Activated CD4-positive, alpha-beta T cell treated with anti-CD3 and anti-CD28 coated beads for 36 hours (primary cell): ENCODE results near the gene HS3ST4. TPM values are rescaled to one million over a fixed set of nuclear protein-coding genes. Genes with fewer than 3 reads are reported as not detected.

Source experiments
- ATAC-seq: fragments of 200-7000 bp; cut with Tn5 transposase; one replicate; pipeline ENCODE4 v1.10.0; 2021; ENCODE audit warnings: mild to moderate bottlenecking, moderate library complexity
- CTCF ChIA-PET: fragments of 350-600 bp; sonication (Branson Sonifier 250); formaldehyde crosslinking; loops from one replicate; lab custom pipeline; 2021; ENCODE audit warnings: antibody characterized with exemption; lab: Charles Lee
- POLR2A ChIA-PET: fragments of 350-600 bp; sonication (Branson Sonifier 250); formaldehyde crosslinking; loops from one replicate; lab custom pipeline; 2021; ENCODE audit warnings: antibody characterized with exemption, inconsistent platforms; lab: Charles Lee
- DNase-seq: peaks from one replicate; pipeline ENCODE4 v3.0.0-alpha.2; 2020
- H3K27ac Mint-ChIP-seq: one replicate; pipeline ENCODE4 v1.8.0; 2021; ENCODE audit warnings: mixed read lengths
- H3K27me3 Mint-ChIP-seq: one replicate; pipeline ENCODE4 v1.8.0; 2021; ENCODE audit warnings: mixed read lengths
- H3K36me3 Mint-ChIP-seq: one replicate; pipeline ENCODE4 v1.8.0; 2021; ENCODE audit warnings: low read depth, mixed read lengths
- H3K4me1 Mint-ChIP-seq: one replicate; pipeline ENCODE4 v1.8.0; 2021; ENCODE audit warnings: mixed read lengths
- H3K4me3 Mint-ChIP-seq: one replicate; pipeline ENCODE4 v1.8.0; 2021; ENCODE audit warnings: mild to moderate bottlenecking, moderate library complexity, mixed read lengths
- H3K9me3 Mint-ChIP-seq: one replicate; pipeline ENCODE4 v1.8.0; 2021; ENCODE audit warnings: low read depth, mixed read lengths
- intact Hi-C, 2 experiments: fragments of 100-400 bp; cut with DNase I in 1 of 2; cut with micrococcal nuclease in 1 of 2; formaldehyde crosslinking; loops; one replicate each; pipeline versions ENCODE4 v1.14.2 to v1.15.1; 2022 to 2024; cut with DNase I, micrococcal nuclease
- microRNA-seq: library from miRNA; unstranded; fragments of <30 nt; microRNA quantifications from one replicate; pipeline ENCODE4 v1.2.0, GENCODE V29; 2021; ENCODE audit warnings: borderline replicate concordance
- total RNA-seq, 2 experiments: library from RNA; stranded (reverse); gene quantifications; one replicate each; pipeline ENCODE4 v1.2.3, GENCODE V29; 2021

The HS3ST4 gene
- total RNA-seq, 2 experiments from 2014 or later, result not detected

DNA sequence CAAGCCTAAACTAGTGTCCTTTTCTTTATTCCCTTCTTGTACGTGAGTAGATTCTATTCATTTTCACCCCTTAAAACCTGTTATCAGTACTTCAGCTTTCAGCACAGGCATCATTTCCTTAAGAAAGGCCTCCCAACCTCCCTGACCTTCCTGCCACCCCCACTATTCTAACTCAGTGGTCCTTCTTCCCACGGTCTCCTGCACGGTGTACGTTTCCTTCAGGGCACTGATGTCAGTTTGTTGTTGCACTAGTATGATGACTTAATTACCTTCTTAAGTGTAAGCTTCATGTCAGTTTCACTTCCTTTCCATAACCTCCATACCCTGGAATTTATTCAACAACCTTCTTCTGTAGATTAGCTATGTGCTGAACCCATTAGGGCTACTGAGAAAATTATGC is 484.2 kb downstream of the HS3ST4 start:
- H3K36me3 Mint-ChIP-seq, result no peaks in the 10 kb centered on the region
- ChIA-PET CTCF (no interaction called here), POLR2A (no interaction called here)
- peaks cover 17% of the 10 kb centered on the region for H3K27me3 Mint-ChIP-seq
- no peak for DNase-seq
- H3K27ac Mint-ChIP-seq, result no peak overlapping the region
- no peaks in the 10 kb centered on the region for H3K4me1 Mint-ChIP-seq
- no peaks in the 10 kb centered on the region for H3K9me3 Mint-ChIP-seq
- no peak for ATAC-seq
- intact Hi-C loops, result no loop called here
- H3K4me3 Mint-ChIP-seq, result no peak overlapping the region

DNA sequence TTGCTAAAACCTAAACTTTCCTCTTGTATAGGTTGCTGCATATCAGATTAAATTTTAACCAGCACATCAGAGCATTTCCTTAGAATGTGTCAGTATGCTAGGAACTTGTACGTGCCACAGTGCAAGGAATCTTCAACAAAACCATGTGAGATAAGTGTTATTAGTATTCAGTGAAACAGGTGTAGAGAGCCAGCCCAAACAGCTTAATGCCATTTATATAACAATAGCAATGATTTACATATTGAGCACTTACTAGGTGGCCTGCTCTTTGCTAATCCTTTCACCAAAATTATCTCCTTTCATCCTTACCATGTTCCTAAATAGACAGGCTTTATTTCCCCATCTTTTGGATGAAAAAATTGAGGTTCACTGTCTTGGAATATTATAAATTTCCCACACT is 485.7 kb downstream of the HS3ST4 start:
- ChIA-PET POLR2A (no interaction called here), CTCF (no interaction called here)
- Mint-ChIP-seq H3K36me3 (no peaks in the 10 kb centered on the region), H3K4me1 (no peaks in the 10 kb centered on the region), H3K9me3 (peaks cover 3% of the 10 kb centered on the region), H3K4me3 (no peak overlapping the region), H3K27ac (no peak overlapping the region), H3K27me3 (peaks cover 18% of the 10 kb centered on the region)
- ATAC-seq (no peak), DNase-seq (no peak)
- intact Hi-C loops, result no loop called here

DNA sequence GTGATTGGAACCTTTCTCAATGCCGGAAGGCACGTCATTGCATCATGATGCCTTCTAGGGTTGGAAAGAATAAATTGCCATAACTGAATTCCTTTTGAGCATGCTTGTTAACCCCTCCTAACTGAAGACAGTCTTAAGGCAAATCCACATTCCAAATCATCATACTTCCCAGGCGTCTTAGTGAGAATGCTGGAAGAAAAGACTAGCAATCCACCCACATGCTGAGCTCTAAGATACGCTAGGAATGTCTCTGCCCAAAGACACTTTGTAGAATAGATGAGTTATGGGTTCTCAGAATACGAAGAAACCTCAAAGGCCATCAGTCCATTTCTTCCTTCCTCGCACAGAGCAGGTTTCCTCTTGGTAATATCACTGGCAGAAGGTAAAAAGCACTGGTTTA is 486.5 kb downstream of the HS3ST4 start:
- no peak for ATAC-seq
- CTCF ChIA-PET, result no interaction called here
- no peaks in the 10 kb centered on the region for H3K4me1 Mint-ChIP-seq

DNA sequence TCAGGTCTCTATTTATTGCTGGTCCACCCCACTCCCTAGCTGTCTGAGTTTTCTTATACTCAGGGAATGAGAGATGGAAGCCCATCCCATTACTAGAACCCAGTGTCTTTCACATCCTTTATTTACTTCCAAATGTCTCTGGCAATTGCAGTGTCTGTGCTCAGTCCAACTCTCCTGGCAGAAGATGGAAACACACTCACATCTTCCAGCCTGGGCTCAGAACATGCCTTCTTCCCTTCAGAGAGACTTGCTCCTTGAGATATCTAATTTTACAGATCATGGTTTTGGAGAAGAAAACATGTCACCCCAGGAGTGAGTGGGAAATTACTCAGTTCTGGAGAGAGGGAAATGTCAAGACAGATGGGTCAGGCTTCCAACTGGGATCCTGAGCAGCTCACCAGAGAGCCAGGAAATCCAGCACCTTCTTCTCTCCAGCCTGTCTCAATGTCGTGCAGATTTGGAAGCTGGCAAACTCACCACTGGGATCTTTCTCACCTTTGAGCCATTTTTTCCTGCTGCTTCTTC is 494.4 kb downstream of the HS3ST4 start:
- ChIA-PET POLR2A (no interaction called here), CTCF (no interaction called here)
- intact Hi-C loops, result no loop called here
- H3K4me3 Mint-ChIP-seq, result no peak overlapping the region
- peaks cover 22% of the 10 kb centered on the region for H3K27me3 Mint-ChIP-seq
- DNase-seq (no peak), ATAC-seq (no peak)
- H3K9me3 Mint-ChIP-seq, result peaks cover 5% of the 10 kb centered on the region
- H3K27ac Mint-ChIP-seq, result no peak overlapping the region
- no peaks in the 10 kb centered on the region for H3K36me3 Mint-ChIP-seq
- no peaks in the 10 kb centered on the region for H3K4me1 Mint-ChIP-seq

More for the DNA sequence above, 486.5 kb downstream of the HS3ST4 start:
- H3K4me3 Mint-ChIP-seq, result no peak overlapping the region
- H3K36me3 Mint-ChIP-seq, result no peaks in the 10 kb centered on the region
- peaks cover 3% of the 10 kb centered on the region for H3K9me3 Mint-ChIP-seq
- H3K27ac Mint-ChIP-seq, result no peak overlapping the region
- DNase-seq, result no peak
- intact Hi-C loops, result no loop called here
- peaks cover 18% of the 10 kb centered on the region for H3K27me3 Mint-ChIP-seq
- POLR2A ChIA-PET, result no interaction called here

Small RNA genes within 50 kb of the gene (microRNA-seq; reads per million reads assigned to microRNA genes)
- not detected for gene MIR548W
